Liver (tissue), 9 donors: ENCODE data around the gene OBP2B. TPM values are rescaled to one million over a fixed set of nuclear protein-coding genes. Genes with fewer than 3 reads are reported as not detected.

ENCODE experiments used
- DNase-seq: peaks from one replicate; pipeline ENCODE4 v3.0.0-alpha.2; 2017; ENCODE audit warnings: low spot score
- H3K27ac ChIP-seq, 2 donors: one replicate each; pipeline ENCODE4 v1.7.0; 2013; ENCODE audit warnings: inconsistent platforms in 2 of 2, low read length in 2 of 2, control low read depth in 1 of 2, low read depth in 1 of 2, mild to moderate bottlenecking in 1 of 2
- H3K27me3 ChIP-seq, 4 donors: one replicate each; pipeline versions ENCODE4 v1.6.1 to v1.7.0; 2013; ENCODE audit warnings: low read length in 3 of 4, inconsistent platforms in 1 of 4, mild to moderate bottlenecking in 1 of 4, moderate library complexity in 1 of 4; ENCODE audit not compliant: control insufficient read depth in 4 of 4, insufficient read depth in 4 of 4
- H3K36me3 ChIP-seq, 4 donors: one replicate each; pipeline versions ENCODE4 v1.6.1 to v1.7.0; 2013; ENCODE audit warnings: low read length in 3 of 4, mild to moderate bottlenecking in 3 of 4, low read depth in 1 of 4, moderate library complexity in 1 of 4; ENCODE audit not compliant: control insufficient read depth in 4 of 4, insufficient read depth in 3 of 4
- H3K4me1 ChIP-seq, 4 donors: one replicate each; pipeline versions ENCODE4 v1.6.1 to v1.7.0; 2013; ENCODE audit warnings: low read length in 3 of 4, mild to moderate bottlenecking in 3 of 4, moderate library complexity in 1 of 4; ENCODE audit not compliant: control insufficient read depth in 4 of 4, insufficient read depth in 4 of 4
- H3K4me3 ChIP-seq, 3 donors: one replicate each; pipeline versions ENCODE4 v1.6.1 to v1.7.0; 2013; ENCODE audit warnings: low read length in 3 of 3, control low read depth in 1 of 3, low read depth in 1 of 3, mild to moderate bottlenecking in 1 of 3
- H3K9ac ChIP-seq, 2 donors: one replicate each; pipeline ENCODE4 v1.7.0; 2013; ENCODE audit warnings: low read length in 2 of 2, mild to moderate bottlenecking in 2 of 2, moderate library complexity in 2 of 2, control low read depth in 1 of 2, low read depth in 1 of 2
- H3K9me3 ChIP-seq, 4 donors: one replicate each; pipeline versions ENCODE4 v1.6.1 to v1.7.0; 2013; ENCODE audit warnings: low read length in 3 of 4; ENCODE audit not compliant: control insufficient read depth in 4 of 4
- CTCF ChIP-seq: fragments of 150-350 bp; IDR thresholded peaks from 2 replicates; pipeline ENCODE4 v1.5.1; 2017; ENCODE audit warnings: improper control_type of control experiment, low read depth, low read length; ENCODE audit not compliant: missing input control
- EGR1 ChIP-seq, 2 donors: IDR thresholded peaks; 2 replicates each; pipeline ENCODE4 v1.6.1; 2016 to 2018; ENCODE audit warnings: antibody characterized with exemption in 2 of 2, low read depth in 2 of 2
- FOXA1 ChIP-seq: IDR thresholded peaks from 2 replicates; pipeline ENCODE4 v1.6.1; 2016; ENCODE audit warnings: antibody characterized with exemption
- FOXA2 ChIP-seq: IDR thresholded peaks from 2 replicates; pipeline ENCODE4 v1.6.1; 2016; ENCODE audit warnings: antibody characterized with exemption
- GABPA ChIP-seq, 2 donors: IDR thresholded peaks in 1 of 2; conservative IDR thresholded peaks in 1 of 2; 2 replicates each; pipeline ENCODE4 v1.6.1; 2016; ENCODE audit warnings: antibody characterized with exemption in 2 of 2, mild to moderate bottlenecking in 1 of 2, moderate library complexity in 1 of 2
- HNF4A ChIP-seq, 2 donors: conservative IDR thresholded peaks; 2 replicates each; pipeline ENCODE4 v1.6.1; 2016; ENCODE audit warnings: antibody characterized with exemption in 2 of 2, mild to moderate bottlenecking in 2 of 2
- HNF4G ChIP-seq: IDR thresholded peaks from 2 replicates; pipeline ENCODE4 v1.6.1; 2016; ENCODE audit warnings: antibody characterized with exemption
- JUND ChIP-seq, 2 donors: IDR thresholded peaks; 2 replicates each; pipeline ENCODE4 v1.6.1; 2016; ENCODE audit warnings: antibody characterized with exemption in 2 of 2
- NR2F2 ChIP-seq: IDR thresholded peaks from 2 replicates; pipeline ENCODE4 v1.6.1; 2016; ENCODE audit warnings: antibody characterized with exemption
- RAD21 ChIP-seq, 2 donors: IDR thresholded peaks; 2 replicates each; pipeline ENCODE4 v1.6.1; 2016; ENCODE audit warnings: antibody characterized with exemption in 2 of 2, mild to moderate bottlenecking in 2 of 2
- REST ChIP-seq: IDR thresholded peaks from 2 replicates; pipeline ENCODE4 v1.6.1; 2016; ENCODE audit warnings: antibody characterized with exemption, mild to moderate bottlenecking
- RXRA ChIP-seq, 2 donors: IDR thresholded peaks; 2 replicates each; pipeline ENCODE4 v1.6.1; 2017 to 2018; ENCODE audit warnings: antibody characterized with exemption in 2 of 2, mild to moderate bottlenecking in 1 of 2
- SP1 ChIP-seq: IDR thresholded peaks from 2 replicates; pipeline ENCODE4 v1.6.1; 2018; ENCODE audit warnings: antibody characterized with exemption, mild to moderate bottlenecking
- TAF1 ChIP-seq: conservative IDR thresholded peaks from 2 replicates; pipeline ENCODE4 v1.6.1; 2016; ENCODE audit warnings: antibody characterized with exemption, mild to moderate bottlenecking
- YY1 ChIP-seq: IDR thresholded peaks from 2 replicates; pipeline ENCODE4 v1.6.1; 2016; ENCODE audit warnings: antibody characterized with exemption, mild to moderate bottlenecking
- ZBTB33 ChIP-seq: IDR thresholded peaks from 2 replicates; pipeline ENCODE4 v1.6.1; 2016; ENCODE audit warnings: antibody characterized with exemption
- WGBS: extraction: QIAGEN DNeasy Blood & Tissue Kit; methylation state at CpG from one replicate; pipeline ENCODE4 v1.1.7; 2013; 5-methylcytosine and 5-hydroxymethylcytosine counted together
- polyA plus RNA-seq, 2 donors: library from polyadenylated mRNA; stranded (reverse) in 1 of 2; unstranded in 1 of 2; fragments of 200-250 nt in 1 of 2; fragments of >200 nt in 1 of 2; fragmentation: Nextera tagmentation in 1 of 2; extraction: Ambion mirVana in 1 of 2; gene quantifications; one replicate each; pipeline versions ENCODE4 v1.2.1 to v1.2.3, GENCODE V29; 2013 to 2015
- total RNA-seq, 2 donors: library from RNA; depleted of rRNA; stranded (reverse); fragments of >200 nt; gene quantifications; one replicate each; pipeline ENCODE4 v1.2.3, GENCODE V29; 2014
- TF ChIP-seq, protein P1 (sequence below): IDR thresholded peaks from 2 replicates; pipeline ENCODE4 v1.6.1; 2016; ENCODE audit warnings: antibody characterized with exemption
- TF ChIP-seq, protein P2 (sequence below): IDR thresholded peaks from 2 replicates; pipeline ENCODE4 v1.6.1; 2016; ENCODE audit warnings: antibody characterized with exemption
- donor health status: healthy.
- donor health status: healthy.
- donor health status: healthy.
- donor health status: healthy.
- donor health status: healthy.

Gene OBP2B
- total and polyA plus RNA-seq, 4 donors = not detected

DNA sequence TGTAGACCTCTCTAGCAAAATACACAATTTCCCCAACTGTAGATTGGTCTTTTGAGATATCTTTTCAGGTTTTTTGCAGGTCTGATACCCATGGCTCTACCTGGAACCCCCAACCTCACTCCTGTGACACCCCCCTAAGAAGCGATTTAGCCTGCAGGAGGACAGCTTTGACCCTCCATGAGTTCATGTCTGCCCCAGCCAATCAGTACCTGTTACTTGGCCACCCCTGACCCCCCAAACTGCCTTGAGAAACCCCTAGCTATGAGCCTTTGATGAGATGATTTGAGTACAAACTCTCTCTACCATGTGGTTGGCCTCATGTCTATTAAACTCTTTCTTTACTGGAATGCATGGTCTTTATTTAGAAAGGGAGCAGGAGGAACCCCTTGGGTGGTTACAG lies 40.3 kb upstream of the OBP2B start:
- Histone ChIP-seq H3K4me1 (no peaks in the 10 kb centered on the region), H3K4me3 (no peak overlapping the region), H3K36me3 (no peaks in the 10 kb centered on the region), H3K27ac (no peak overlapping the region), H3K9me3 (no peaks in the 10 kb centered on the region), H3K27me3 (no peaks in the 10 kb centered on the region), H3K9ac (no peak overlapping the region)
- DNase-seq = no peak
- WGBS = 88% methylated on average over 1 of the region's 1 CpG
- no peak for TF ChIP-seq RXRA (IDR thresholded peaks at IDR 0.05)
- TF ChIP-seq, protein P1, sequence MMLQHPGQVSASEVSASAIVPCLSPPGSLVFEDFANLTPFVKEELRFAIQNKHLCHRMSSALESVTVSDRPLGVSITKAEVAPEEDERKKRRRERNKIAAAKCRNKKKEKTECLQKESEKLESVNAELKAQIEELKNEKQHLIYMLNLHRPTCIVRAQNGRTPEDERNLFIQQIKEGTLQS = no peak
- TF ChIP-seq REST = no peak
- TF ChIP-seq CTCF = no peak
- no peak for TF ChIP-seq JUND (IDR thresholded peaks at IDR 0.05)
- TF ChIP-seq, protein P2, sequence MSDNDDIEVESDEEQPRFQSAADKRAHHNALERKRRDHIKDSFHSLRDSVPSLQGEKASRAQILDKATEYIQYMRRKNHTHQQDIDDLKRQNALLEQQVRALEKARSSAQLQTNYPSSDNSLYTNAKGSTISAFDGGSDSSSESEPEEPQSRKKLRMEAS = no peak
- no peak for TF ChIP-seq NR2F2
- no peak for TF ChIP-seq GABPA (IDR thresholded peaks at IDR 0.05 in 1 of 2, conservative IDR thresholded peaks at IDR 0.05 in 1 of 2)
- no peak for TF ChIP-seq FOXA1
- TF ChIP-seq ZBTB33 = no peak
- TF ChIP-seq EGR1 (IDR thresholded peaks at IDR 0.05; ENCODE audit: low read depth in 2 of 2) = no peak
- TF ChIP-seq HNF4G = no peak
- TF ChIP-seq HNF4A (conservative IDR thresholded peaks at IDR 0.05) = no peak
- TF ChIP-seq TAF1 = no peak
- TF ChIP-seq YY1 = no peak
- TF ChIP-seq FOXA2 = no peak
- no peak for TF ChIP-seq SP1
- no peak for TF ChIP-seq RAD21 (IDR thresholded peaks at IDR 0.05)
